ENCODE measurements around the gene CTBP2. TPM values are rescaled to one million over a fixed set of nuclear protein-coding genes. Genes with fewer than 3 reads are reported as not detected.

Gene CTBP2
- total RNA-seq, 1 donor from 2014 or later, result 127 TPM

GRCh38 chr10:125137601-125138438, 22.5 kb downstream of the CTBP2 start:
- no peak for DNase-seq (ENCODE audit: low read depth, low spot score)
- H3K4me3 Mint-ChIP-seq, result no peak overlapping the region
- H3K4me1 Mint-ChIP-seq, result peaks cover 57% of the 10 kb centered on the region
- H3K9me3 Mint-ChIP-seq, result no peaks in the 10 kb centered on the region
- TF ChIP-seq CTCF (conservative IDR thresholded peaks at IDR 0.05), result no peak
- H3K27ac Mint-ChIP-seq (ENCODE audit: unreplicated experiment), result peak overlapping the region; percentile 45
- H3K36me3 Mint-ChIP-seq (ENCODE audit: low read depth), result peaks cover 14% of the 10 kb centered on the region
- H3K27me3 Mint-ChIP-seq (ENCODE audit: low read depth), result no peaks in the 10 kb centered on the region

GRCh38 chr10:125136087-125136486, 24.3 kb downstream of the CTBP2 start:
- peaks cover 52% of the 10 kb centered on the region for H3K4me1 Mint-ChIP-seq
- no peaks in the 10 kb centered on the region for H3K9me3 Mint-ChIP-seq
- DNase-seq (ENCODE audit: low read depth, low spot score), result no peak
- no peaks in the 10 kb centered on the region for H3K27me3 Mint-ChIP-seq (ENCODE audit: low read depth)
- peaks cover 26% of the 10 kb centered on the region for H3K36me3 Mint-ChIP-seq (ENCODE audit: low read depth)
- no peak for TF ChIP-seq CTCF (conservative IDR thresholded peaks at IDR 0.05)
- H3K27ac Mint-ChIP-seq (ENCODE audit: unreplicated experiment), result no peak overlapping the region
- no peak overlapping the region for H3K4me3 Mint-ChIP-seq

GRCh38 chr10:125135771-125136035, 24.7 kb downstream of the CTBP2 start:
- no peak overlapping the region for H3K4me3 Mint-ChIP-seq
- H3K27me3 Mint-ChIP-seq (ENCODE audit: low read depth), result no peaks in the 10 kb centered on the region
- no peak for DNase-seq (ENCODE audit: low read depth, low spot score)
- H3K4me1 Mint-ChIP-seq, result peaks cover 52% of the 10 kb centered on the region
- no peaks in the 10 kb centered on the region for H3K9me3 Mint-ChIP-seq
- peaks cover 29% of the 10 kb centered on the region for H3K36me3 Mint-ChIP-seq (ENCODE audit: low read depth)
- no peak overlapping the region for H3K27ac Mint-ChIP-seq (ENCODE audit: unreplicated experiment)
- TF ChIP-seq CTCF (conservative IDR thresholded peaks at IDR 0.05), result no peak

GRCh38 chr10:125134916-125135770, 25.2 kb downstream of the CTBP2 start:
- TF ChIP-seq CTCF (conservative IDR thresholded peaks at IDR 0.05), result no peak
- Mint-ChIP-seq H3K4me3 (no peak overlapping the region), H3K27me3 (ENCODE audit: low read depth) (no peaks in the 10 kb centered on the region), H3K27ac (ENCODE audit: unreplicated experiment) (peak overlapping the region; percentile 75), H3K9me3 (no peaks in the 10 kb centered on the region), H3K4me1 (peaks cover 52% of the 10 kb centered on the region), H3K36me3 (ENCODE audit: low read depth) (peaks cover 29% of the 10 kb centered on the region)
- no peak for DNase-seq (ENCODE audit: low read depth, low spot score)

GRCh38 chr10:125134483-125134848, 25.9 kb downstream of the CTBP2 start:
- Mint-ChIP-seq H3K4me1 (peaks cover 52% of the 10 kb centered on the region), H3K4me3 (no peak overlapping the region), H3K27me3 (ENCODE audit: low read depth) (no peaks in the 10 kb centered on the region), H3K9me3 (no peaks in the 10 kb centered on the region), H3K27ac (ENCODE audit: unreplicated experiment) (no peak overlapping the region), H3K36me3 (ENCODE audit: low read depth) (peaks cover 29% of the 10 kb centered on the region)
- DNase-seq (ENCODE audit: low read depth, low spot score), result no peak
- TF ChIP-seq CTCF (conservative IDR thresholded peaks at IDR 0.05), result no peak
